GM19023 (cell line): ENCODE results near the gene EFHC1.

Experiments used
- ATAC-seq: cut with Tn5 transposase; IDR thresholded peaks from one replicate; pipeline ENCODE4 v1.9.1; 2021; ENCODE audit warnings: mild to moderate bottlenecking, moderate library complexity; ENCODE audit not compliant: unreplicated experiment

Gene EFHC1

GRCh38 chr6:52537001-52537753 lies 117.0 kb downstream of the EFHC1 start:
- ATAC-seq: peak; percentile 52

DNA sequence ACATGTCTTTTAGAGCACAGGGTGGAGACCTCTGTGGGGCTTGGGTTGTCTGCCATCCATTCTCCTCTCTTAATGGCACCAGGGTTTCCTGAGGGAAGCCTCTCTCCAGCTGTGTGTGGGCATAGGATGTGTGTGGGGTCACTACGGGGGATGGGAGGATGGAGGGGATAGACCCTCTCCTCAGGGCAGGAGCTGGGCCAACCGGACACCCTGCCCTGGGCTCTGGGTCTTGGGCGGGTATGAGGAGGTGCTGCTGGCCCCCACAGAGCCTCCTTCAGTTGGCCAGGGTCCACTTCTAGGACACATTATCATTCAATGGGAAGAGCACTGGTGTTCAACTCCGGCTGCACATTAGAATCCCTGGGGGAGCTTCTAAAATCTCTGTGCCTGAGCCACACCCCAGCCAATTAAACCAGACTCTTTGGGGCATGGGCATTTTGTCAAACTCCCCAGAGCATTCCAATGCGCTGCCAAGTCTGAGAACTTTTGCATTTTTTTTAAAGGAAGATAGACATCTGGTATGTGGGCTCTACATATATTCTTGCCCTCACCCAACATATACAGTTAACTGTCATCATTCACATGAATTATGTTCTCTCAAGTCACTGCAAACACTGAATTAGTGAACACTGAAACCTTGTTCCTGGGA lies 118.2 kb downstream of the EFHC1 start:
- no peak for ATAC-seq

DNA sequence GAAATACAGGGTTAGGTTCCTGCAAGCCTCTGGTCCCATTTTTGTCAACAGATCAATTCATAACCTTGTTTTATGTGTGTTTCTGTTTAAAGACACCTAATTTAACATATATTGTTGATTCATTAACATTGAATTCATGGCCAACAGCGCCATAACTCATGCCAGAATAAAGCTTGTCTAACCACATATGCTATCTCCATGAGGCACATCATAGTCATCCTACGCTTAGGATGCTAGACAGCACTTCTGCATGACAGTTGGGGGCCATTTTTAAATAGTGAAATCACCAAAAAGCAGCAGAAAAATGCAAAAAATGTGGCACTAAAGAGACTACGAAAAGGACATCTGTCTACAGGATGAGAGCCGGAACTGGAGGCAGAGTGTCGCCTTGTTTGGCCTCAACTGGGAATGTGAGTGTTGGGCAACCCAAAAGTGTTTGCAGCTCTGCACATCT lies 118.8 kb downstream of the EFHC1 start:
- no peak for ATAC-seq

GRCh38 chr6:52539607-52540006 lies 119.5 kb downstream of the EFHC1 start:
- no peak for ATAC-seq

DNA sequence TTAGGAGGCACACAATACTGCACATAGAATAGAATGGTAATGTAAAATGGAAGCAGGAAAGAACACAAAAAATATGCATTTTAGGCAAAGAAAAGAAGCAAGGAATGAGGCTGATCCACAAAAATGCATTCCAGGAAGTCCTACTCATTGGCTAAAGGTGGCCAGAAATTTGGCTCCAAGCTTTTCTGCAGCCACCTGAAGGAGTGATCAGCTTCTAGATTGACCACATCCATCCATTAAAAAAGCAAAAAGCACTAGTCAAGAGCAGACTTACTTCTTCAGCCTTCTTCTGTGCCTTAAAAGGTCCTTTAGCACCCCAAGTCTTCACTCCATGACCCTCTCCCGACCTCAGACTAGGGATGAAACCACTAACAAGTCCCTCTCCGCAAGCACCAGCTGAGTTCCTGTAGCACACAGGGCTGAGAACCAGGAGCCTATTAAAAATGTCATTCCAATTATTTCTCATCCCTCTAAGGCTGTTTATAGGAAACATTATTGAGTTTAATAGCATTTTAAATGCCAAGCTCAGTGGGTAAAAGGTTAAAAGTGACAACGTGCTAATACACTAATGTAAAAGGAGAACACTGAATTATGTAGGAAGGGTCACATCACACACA lies 120.3 kb downstream of the EFHC1 start:
- ATAC-seq: no peak

- ATAC-seq: no peak
Measured at GRCh38 chr6:52541135-52541534, 121.0 kb downstream of the EFHC1 start.

DNA sequence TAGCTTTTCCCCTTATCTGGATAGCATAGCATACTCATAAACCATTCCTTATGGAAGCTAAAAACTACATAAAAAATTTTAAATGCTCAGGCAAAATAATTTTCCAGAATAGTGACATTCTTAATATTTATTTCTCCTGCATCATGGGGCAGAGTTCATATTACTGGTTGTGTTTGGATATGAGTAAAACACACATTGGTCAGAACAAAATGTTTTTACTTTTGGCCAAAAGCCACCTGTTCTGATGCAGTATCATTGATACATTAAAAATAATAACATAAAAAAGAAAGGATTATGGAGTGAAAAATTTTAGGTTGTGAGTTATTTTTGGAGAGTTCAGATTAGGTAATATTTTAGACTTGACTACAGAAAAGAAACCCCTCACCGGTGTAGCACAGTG lies 123.1 kb downstream of the EFHC1 start:
- ATAC-seq: no peak

DNA sequence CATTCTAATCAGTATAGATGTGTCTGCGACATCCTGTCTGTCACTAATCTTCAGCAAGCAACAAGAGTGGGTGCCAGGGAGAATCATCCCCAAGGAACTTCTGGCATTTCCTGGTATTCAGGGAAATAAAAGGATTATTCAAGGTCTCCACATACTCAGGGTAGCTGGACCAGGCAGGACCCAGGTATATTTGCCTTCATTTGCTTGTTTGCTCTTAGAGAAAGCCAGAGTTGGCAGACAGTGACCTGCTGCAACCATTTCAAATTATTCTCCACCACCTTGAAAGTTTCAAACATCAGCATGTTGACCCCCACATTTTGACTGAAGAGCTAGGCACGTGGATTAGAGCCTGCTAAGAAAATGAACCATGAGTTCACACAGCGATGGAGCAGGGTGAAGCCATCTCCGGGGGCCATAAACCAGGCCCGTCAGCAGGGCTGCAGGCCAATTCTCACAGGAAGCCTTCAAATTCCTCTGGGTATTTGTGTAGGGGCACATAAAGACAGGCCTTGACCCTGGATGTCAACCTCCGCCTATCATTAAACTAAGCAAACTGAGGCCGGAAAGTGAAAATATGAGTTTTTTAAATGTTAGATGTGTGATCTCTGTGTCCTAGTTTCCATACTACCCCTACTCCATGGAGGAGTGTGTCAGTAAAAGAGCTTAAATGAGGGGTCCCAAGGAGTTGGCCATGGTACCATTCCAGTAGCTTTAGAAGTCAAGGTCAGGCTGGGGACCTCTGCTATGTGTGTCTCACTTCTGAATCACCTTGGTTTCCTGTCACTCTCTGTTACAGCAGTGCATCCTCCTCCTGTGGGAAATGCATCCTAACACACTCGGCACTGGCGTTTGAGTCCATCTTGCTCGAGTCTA lies 123.8 kb downstream of the EFHC1 start:
- no peak for ATAC-seq

DNA sequence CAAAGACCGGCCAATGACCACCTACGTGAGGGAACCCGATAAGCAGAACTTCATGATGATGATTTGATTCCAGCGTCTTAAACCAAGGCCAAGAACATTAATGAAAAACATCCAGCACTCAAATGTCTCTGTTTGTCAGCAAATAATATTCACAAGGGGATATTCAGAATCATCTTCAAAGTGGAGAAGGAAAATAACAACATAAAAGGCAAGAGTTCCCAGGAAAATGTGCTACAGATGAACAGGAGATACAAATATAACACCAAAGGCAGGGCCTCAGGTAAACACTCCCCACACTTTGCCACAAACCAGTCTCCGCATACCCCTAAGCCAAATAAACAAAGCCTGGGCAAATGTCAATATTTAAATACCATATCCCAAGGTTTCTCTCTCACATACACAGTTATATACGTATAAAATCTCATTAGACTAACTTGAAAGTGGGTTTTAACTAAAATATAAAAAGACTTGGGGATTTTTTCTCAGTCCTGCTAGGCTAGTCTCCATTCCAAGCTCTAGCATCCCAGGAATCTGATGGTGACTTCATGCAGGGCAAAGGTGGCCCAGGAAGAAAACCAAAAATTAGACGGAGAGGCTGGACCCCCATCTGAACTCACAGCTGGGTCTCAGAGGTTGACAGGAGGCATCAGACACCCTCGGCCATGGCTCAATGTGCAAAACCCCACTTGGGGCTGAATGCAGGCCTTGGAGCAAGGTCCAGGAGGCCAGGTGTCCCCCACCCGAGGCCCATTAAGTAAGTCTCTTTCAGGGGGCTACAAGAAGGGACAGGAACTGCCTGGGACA lies 124.7 kb downstream of the EFHC1 start:
- ATAC-seq: no peak

GRCh38 chr6:52545406-52546119 lies 125.4 kb downstream of the EFHC1 start:
- no peak for ATAC-seq

DNA sequence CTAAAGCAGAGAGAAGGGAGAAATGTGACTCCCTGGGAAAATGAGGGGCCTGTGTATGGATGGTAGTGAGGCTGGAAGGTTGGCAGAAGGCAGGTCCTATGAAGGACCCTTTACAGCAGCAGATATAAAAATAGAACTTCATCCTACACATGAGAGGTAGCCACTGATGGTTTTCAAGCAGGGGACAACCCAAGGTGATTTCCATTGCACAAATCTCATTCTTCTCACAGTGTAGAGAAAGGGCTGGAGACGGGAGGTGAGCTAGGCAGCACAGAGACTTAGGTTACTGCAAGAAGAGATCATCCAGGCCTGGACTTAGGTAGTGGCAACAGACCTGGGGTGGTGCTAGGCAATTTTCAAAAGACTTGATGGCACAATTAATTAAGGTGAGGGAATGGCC lies 126.0 kb downstream of the EFHC1 start:
- peak; percentile 61 for ATAC-seq

DNA sequence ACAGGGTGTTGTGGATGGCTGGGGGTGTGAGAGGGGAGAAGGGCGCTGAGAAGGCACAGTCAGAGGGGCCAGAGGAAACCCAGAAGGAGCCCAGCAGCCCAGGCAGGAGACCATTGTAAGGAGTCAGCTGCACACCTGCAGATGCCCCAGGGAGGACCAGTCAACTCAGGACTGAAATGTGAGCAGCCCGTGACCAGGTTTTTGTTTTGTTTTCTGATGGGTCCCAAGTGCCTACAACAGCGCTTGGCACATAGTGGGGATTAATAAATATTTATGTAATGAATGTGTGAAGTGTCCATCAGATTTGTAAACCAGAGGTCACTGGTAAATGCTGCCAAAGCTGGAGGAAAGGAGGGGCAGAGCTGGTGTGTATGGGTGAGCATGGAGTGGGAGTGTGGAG lies 126.5 kb downstream of the EFHC1 start:
- ATAC-seq: peak; percentile 83

- no peak for ATAC-seq
Measured at GRCh38 chr6:52547647-52548352, 127.7 kb downstream of the EFHC1 start.

DNA sequence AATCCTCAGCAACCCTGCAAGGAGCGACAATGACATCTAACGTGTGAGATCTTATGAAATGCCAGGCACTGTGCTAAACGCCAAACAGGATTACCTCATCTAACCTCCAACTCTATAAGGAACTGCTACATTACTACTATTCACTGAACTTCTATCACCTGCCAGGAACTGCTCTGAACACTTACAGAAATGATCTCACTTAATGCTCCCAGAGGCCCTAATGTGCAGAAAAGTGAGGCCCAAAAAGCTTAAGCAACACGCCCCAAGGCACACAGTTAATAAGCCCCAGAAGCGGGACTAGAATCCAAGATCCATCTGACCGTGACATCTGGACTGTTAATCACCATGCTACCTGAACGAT lies 128.2 kb downstream of the EFHC1 start:
- no peak for ATAC-seq

DNA sequence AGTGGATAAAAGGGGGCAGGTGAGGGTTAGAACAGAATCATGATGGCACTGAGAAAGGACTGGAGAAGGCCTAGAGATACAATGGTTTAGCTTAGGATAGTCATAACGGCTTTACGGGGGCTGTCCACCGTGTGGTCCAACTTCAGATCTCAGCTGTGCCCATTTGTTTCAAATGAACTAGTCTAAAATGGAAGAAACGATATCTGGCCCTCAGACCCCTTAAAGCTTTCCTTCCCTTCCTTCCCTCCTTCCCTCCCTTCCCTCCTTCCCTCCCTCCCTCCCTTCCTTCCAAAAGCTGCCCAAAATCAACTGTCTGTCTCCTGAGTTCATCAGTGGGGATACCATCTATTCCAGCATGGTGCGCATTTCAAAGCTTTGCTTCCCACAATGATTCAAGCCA lies 128.9 kb downstream of the EFHC1 start:
- ATAC-seq: no peak

- no peak for ATAC-seq
Measured at GRCh38 chr6:52549428-52549827, 129.3 kb downstream of the EFHC1 start.

DNA sequence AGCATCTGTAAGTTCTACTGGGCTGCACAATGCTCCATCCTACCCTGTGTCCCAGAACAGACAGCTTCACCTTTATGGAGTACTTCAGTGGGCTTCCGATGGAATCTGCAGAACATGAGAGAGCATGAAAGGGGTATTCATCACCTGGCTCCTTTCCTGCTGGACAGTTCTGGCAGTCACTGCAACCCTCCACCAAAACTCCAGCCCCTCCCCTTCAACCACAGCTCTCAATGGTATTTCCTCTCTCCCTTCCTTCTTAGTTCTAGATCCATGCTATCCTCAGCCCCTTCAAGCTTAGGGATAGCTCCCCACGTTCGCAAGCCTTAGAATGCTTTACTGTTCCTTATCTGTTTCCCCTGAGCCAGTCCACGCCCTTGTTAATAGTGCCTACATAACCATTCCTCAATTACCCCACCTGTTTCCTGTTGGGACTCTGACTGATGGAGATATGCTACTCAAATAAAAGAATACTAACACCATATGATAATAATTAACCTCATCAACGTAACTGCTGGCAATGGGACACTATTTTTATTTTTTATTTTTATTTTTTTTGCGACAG lies 130.0 kb downstream of the EFHC1 start:
- ATAC-seq: no peak

GRCh38 chr6:52550870-52551269 lies 130.7 kb downstream of the EFHC1 start:
- ATAC-seq: no peak
